HG02884 (cell line): Measurements from ENCODE around the gene CKM.
"Not testable (repeated sequence)": the region's sequence is repeated elsewhere in the genome, so short reads cannot be mapped to it uniquely, and the experiment has no call there.

Experiments
- ATAC-seq: cut with Tn5 transposase; IDR thresholded peaks from one replicate; pipeline ENCODE4 v1.9.1; 2021; ENCODE audit warnings: mild to moderate bottlenecking, moderate library complexity; ENCODE audit not compliant: unreplicated experiment

CKM gene

GRCh38 chr19:45321848-45322247, 827 bp downstream of the CKM start:
- ATAC-seq, result no peak

GRCh38 chr19:45320997-45321775, 1.5 kb downstream of the CKM start:
- no peak for ATAC-seq

- no peak for ATAC-seq
Measured at GRCh38 chr19:45315304-45315703, 7.4 kb downstream of the CKM start.

GRCh38 chr19:45314708-45315245, 7.9 kb downstream of the CKM start:
- ATAC-seq, result no peak

GRCh38 chr19:45312285-45312684, 10.4 kb downstream of the CKM start:
- ATAC-seq, result not testable (repeated sequence)

- ATAC-seq, result no peak
Measured at GRCh38 chr19:45311621-45312020, 11.1 kb downstream of the CKM start.

GRCh38 chr19:45309322-45309721, 13.4 kb downstream of the CKM start:
- not testable (repeated sequence) for ATAC-seq

- no peak for ATAC-seq
Measured at GRCh38 chr19:45307361-45307760, 15.3 kb downstream of the CKM start.

GRCh38 chr19:45306518-45307027, 16.1 kb downstream of the CKM start:
- ATAC-seq, result no peak

GRCh38 chr19:45306040-45306439, 16.6 kb downstream of the CKM start:
- no peak for ATAC-seq

GRCh38 chr19:45305421-45305820, 17.3 kb downstream of the CKM start:
- no peak for ATAC-seq

GRCh38 chr19:45305007-45305406, 17.7 kb downstream of the CKM start:
- no peak for ATAC-seq

- ATAC-seq, result no peak
Measured at GRCh38 chr19:45304141-45304926, 18.3 kb downstream of the CKM start.

- no peak for ATAC-seq
Measured at GRCh38 chr19:45303269-45304060, 19.2 kb downstream of the CKM start.

- no peak for ATAC-seq
Measured at GRCh38 chr19:45302416-45302815, 20.3 kb downstream of the CKM start.

- no peak for ATAC-seq
Measured at GRCh38 chr19:45299719-45300118, 23.0 kb downstream of the CKM start.

GRCh38 chr19:45298264-45298663, 24.4 kb downstream of the CKM start:
- ATAC-seq, result no peak

- ATAC-seq, result no peak
Measured at GRCh38 chr19:45297674-45298073, 25.0 kb downstream of the CKM start.

- ATAC-seq, result no peak
Measured at GRCh38 chr19:45296355-45296754, 26.3 kb downstream of the CKM start.

GRCh38 chr19:45295873-45296272, 26.8 kb downstream of the CKM start:
- ATAC-seq, result no peak
